Metanephros (tissue), 2 donors: ENCODE data around the gene NDUFB11. TPM values are rescaled to one million over a fixed set of nuclear protein-coding genes. Genes with fewer than 3 reads are reported as not detected.
A peak's percentile ranks its signal among the peaks of the same experiment; 100 is the strongest.

Experiments
- small RNA-seq: library from RNA; depleted of rRNA; stranded (forward); fragments of <200 nt; gene quantifications from one replicate; pipeline ENCODE3, GENCODE V24; 2014; ENCODE audit warnings: low replicate concordance
- total RNA-seq: library from RNA; depleted of rRNA; stranded (reverse); fragments of >200 nt; gene quantifications from one replicate; pipeline ENCODE4 v1.2.3, GENCODE V29; 2014

The NDUFB11 gene
- 123 TPM for total RNA-seq

GRCh38 chrX:47144626-47145394 is at the start of gene NDUFB11, which contains the start of gene RBM10:
Gene NDUFB11 (minus strand): TSS chrX:47144702. CDS start chrX:47144679, 23 bp downstream.
Gene RBM10 (plus strand): TSS chrX:47145221. CDS start chrX:47147482, 2,261 bp downstream.

GRCh38 chrX:47193475-47194193 is 49.1 kb upstream of the NDUFB11 start, which contains the start of gene UBA1:
Gene UBA1 (plus strand): TSS chrX:47193829. CDS start chrX:47198803, 4,974 bp downstream.

Small RNA genes lying within 50 kb of the gene (small RNA-seq; reads per million reads assigned to genes)
- gene RNU12-2P, result 4.0 reads per million, percentile 92 among the genes with 10 or more reads in this experiment

Other genes with a start within 250 kb of the NDUFB11 start
- gene JADE3, start 232.3 kb downstream of the NDUFB11 start, total RNA-seq, result 17.6 TPM
- gene RGN, start 66.3 kb downstream of the NDUFB11 start, total RNA-seq, result 30.4 TPM
- 47.7 TPM for gene RBM10, start 519 bp upstream of the NDUFB11 start, total RNA-seq
- gene UBA1, start 49.1 kb upstream of the NDUFB11 start, total RNA-seq, result 186 TPM
- gene CDK16, start 74.0 kb upstream of the NDUFB11 start, total RNA-seq, result 79.8 TPM
- gene USP11, start 88.3 kb upstream of the NDUFB11 start, total RNA-seq, result 160 TPM
- 0.70 TPM for gene ZNF157, start 225.9 kb upstream of the NDUFB11 start, total RNA-seq